Nephron (organoid): ENCODE data around the gene NANS.

Experiments used
- H3K27ac Mint-ChIP-seq, 3 experiments: 2 replicates each; pipeline ENCODE4 v1.8.0; 2020; ENCODE audit warnings: mixed read lengths in 3 of 3, mild to moderate bottlenecking in 2 of 3, moderate library complexity in 1 of 3
- H3K27me3 Mint-ChIP-seq: 2 replicates; pipeline ENCODE4 v1.8.0; 2021; ENCODE audit warnings: low read depth, mild to moderate bottlenecking, moderate library complexity, mixed read lengths
- H3K36me3 Mint-ChIP-seq: 2 replicates; pipeline ENCODE4 v1.8.0; 2020; ENCODE audit warnings: low read depth, mixed read lengths
- H3K4me1 Mint-ChIP-seq: 2 replicates; pipeline ENCODE4 v1.8.0; 2020; ENCODE audit warnings: mixed read lengths
- H3K4me3 Mint-ChIP-seq, 3 experiments: 2 replicates each; pipeline ENCODE4 v1.8.0; 2020; ENCODE audit warnings: mild to moderate bottlenecking in 3 of 3, mixed read lengths in 3 of 3, moderate library complexity in 2 of 3
- H3K9me3 Mint-ChIP-seq: 2 replicates; pipeline ENCODE4 v1.8.0; 2020; ENCODE audit warnings: mixed read lengths
- TF ChIP-seq, protein P1 (sequence below), 3 experiments: fragments of 200-600 bp; sonication (generic); IDR thresholded peaks; one replicate each; pipeline ENCODE4 v1.5.0; 2021; ENCODE audit warnings: antibody characterized with exemption in 3 of 3; ENCODE audit not compliant: unreplicated experiment in 3 of 3

NANS gene

GRCh38 chr9:98020476-98021145, 35.9 kb upstream of the NANS start:
- no peak overlapping the region for H3K27ac Mint-ChIP-seq
- peaks cover 40% of the 10 kb centered on the region for H3K36me3 Mint-ChIP-seq
- no peak overlapping the region for H3K4me3 Mint-ChIP-seq
- TF ChIP-seq, protein P1, sequence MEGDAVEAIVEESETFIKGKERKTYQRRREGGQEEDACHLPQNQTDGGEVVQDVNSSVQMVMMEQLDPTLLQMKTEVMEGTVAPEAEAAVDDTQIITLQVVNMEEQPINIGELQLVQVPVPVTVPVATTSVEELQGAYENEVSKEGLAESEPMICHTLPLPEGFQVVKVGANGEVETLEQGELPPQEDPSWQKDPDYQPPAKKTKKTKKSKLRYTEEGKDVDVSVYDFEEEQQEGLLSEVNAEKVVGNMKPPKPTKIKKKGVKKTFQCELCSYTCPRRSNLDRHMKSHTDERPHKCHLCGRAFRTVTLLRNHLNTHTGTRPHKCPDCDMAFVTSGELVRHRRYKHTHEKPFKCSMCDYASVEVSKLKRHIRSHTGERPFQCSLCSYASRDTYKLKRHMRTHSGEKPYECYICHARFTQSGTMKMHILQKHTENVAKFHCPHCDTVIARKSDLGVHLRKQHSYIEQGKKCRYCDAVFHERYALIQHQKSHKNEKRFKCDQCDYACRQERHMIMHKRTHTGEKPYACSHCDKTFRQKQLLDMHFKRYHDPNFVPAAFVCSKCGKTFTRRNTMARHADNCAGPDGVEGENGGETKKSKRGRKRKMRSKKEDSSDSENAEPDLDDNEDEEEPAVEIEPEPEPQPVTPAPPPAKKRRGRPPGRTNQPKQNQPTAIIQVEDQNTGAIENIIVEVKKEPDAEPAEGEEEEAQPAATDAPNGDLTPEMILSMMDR (IDR thresholded peaks at IDR 0.05; ENCODE audit: unreplicated experiment in 3 of 3): no peak
- no peaks in the 10 kb centered on the region for H3K27me3 Mint-ChIP-seq
- no peaks in the 10 kb centered on the region for H3K4me1 Mint-ChIP-seq
- H3K9me3 Mint-ChIP-seq: no peaks in the 10 kb centered on the region

DNA sequence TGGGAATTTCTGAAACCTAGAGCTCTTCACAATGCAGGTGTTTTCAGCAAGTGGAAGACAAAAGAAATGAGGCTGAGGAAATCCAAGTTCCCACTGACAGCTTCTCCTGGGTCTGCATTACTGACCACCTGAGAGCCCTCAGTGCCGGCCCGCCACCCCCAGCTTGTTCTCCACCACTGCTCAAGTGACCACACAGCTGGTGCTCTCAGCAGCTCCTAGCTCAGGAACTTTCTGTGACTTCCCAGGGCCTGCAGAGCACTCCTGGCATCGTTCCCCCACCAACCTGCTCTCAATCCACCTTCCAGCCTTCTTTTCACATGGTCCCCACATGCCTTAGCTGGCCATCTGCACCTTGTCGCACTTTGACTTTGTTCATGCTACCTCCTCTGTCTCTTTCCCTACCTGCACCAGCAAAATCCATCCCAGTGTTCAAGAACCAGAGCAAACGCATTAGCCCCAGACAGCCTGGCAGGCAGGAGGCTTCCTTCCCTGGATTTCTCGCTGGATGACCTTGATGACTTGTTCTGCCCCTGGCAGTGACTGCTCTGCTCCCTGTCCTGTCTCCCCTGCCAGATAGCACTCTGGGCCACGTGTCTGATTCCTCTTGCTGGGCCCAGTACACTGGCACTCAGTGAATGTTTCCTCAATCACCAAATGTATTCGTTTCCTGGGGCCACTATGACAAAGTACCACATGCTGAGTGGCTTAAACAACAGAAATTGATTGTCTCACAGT, 35.1 kb upstream of the NANS start:
- Mint-ChIP-seq H3K4me3 (no peak overlapping the region), H3K4me1 (no peaks in the 10 kb centered on the region), H3K36me3 (peaks cover 32% of the 10 kb centered on the region), H3K27ac (no peak overlapping the region), H3K27me3 (no peaks in the 10 kb centered on the region), H3K9me3 (no peaks in the 10 kb centered on the region)
- TF ChIP-seq, protein P1 (IDR thresholded peaks at IDR 0.05; ENCODE audit: unreplicated experiment in 3 of 3): no peak

GRCh38 chr9:98022447-98022846, 34.1 kb upstream of the NANS start:
- TF ChIP-seq, protein P1 (IDR thresholded peaks at IDR 0.05; ENCODE audit: unreplicated experiment in 3 of 3): no peak
- no peaks in the 10 kb centered on the region for H3K27me3 Mint-ChIP-seq
- no peaks in the 10 kb centered on the region for H3K4me1 Mint-ChIP-seq
- no peak overlapping the region for H3K4me3 Mint-ChIP-seq
- H3K9me3 Mint-ChIP-seq: no peaks in the 10 kb centered on the region
- H3K27ac Mint-ChIP-seq: no peak overlapping the region
- peaks cover 23% of the 10 kb centered on the region for H3K36me3 Mint-ChIP-seq

DNA sequence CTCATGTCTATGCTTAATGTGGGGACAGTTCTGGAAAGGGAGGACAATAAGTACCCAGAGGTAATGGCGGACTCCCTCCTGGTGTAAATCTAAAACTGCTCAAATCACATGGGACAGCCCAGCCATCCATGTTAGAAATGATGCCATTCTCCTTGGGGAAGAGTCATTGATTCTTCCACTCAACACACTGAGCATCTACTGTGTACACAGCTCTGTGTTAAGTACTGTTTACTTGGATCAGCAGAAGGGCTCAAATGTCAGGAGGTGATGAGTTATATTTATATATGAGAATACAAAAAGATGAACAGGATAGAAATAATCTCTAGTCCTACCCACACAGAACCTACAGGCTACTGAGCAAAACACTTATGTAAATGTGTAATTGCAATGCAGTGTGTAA, 31.8 kb upstream of the NANS start:
- Mint-ChIP-seq H3K27me3 (no peaks in the 10 kb centered on the region), H3K9me3 (no peaks in the 10 kb centered on the region), H3K4me1 (no peaks in the 10 kb centered on the region), H3K4me3 (no peak overlapping the region), H3K27ac (no peak overlapping the region), H3K36me3 (peaks cover 7% of the 10 kb centered on the region)
- TF ChIP-seq, protein P1 (IDR thresholded peaks at IDR 0.05; ENCODE audit: unreplicated experiment in 3 of 3): no peak

- peaks cover 4% of the 10 kb centered on the region for H3K27me3 Mint-ChIP-seq
- no peaks in the 10 kb centered on the region for H3K36me3 Mint-ChIP-seq
- TF ChIP-seq, protein P1 (IDR thresholded peaks at IDR 0.05; ENCODE audit: unreplicated experiment in 3 of 3): no peak
- peaks cover 5% of the 10 kb centered on the region for H3K4me1 Mint-ChIP-seq
- H3K27ac Mint-ChIP-seq: no peak overlapping the region
- H3K9me3 Mint-ChIP-seq: no peaks in the 10 kb centered on the region
- H3K4me3 Mint-ChIP-seq: no peak overlapping the region
Measured at GRCh38 chr9:98031169-98031568, 25.4 kb upstream of the NANS start.

DNA sequence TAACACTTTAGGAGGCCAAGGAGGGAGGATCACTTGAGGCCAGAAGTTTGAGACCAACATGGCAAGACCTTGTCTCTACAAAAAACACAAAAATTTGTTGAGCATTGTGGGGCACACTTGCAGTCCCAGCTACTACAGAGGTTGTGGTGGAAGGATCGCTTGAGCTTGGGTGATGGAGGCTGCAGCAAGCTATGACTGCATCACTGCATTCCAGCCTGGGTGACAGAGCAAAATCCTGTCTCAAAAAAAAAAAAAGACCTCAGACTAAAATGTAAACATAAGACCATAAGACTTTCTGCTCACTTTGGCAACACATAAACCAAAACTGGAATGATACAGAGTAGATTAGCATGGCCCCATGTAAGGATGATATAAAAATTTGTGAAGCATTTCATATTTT, 24.6 kb upstream of the NANS start:
- Mint-ChIP-seq H3K4me3 (no peak overlapping the region), H3K9me3 (no peaks in the 10 kb centered on the region), H3K36me3 (no peaks in the 10 kb centered on the region), H3K27me3 (peaks cover 4% of the 10 kb centered on the region), H3K4me1 (peaks cover 5% of the 10 kb centered on the region), H3K27ac (no peak overlapping the region)
- TF ChIP-seq, protein P1 (IDR thresholded peaks at IDR 0.05; ENCODE audit: unreplicated experiment in 3 of 3): no peak
